Esophagus (tissue), 2 donors: Measurements from ENCODE around the gene SPAG16. TPM values are rescaled to one million over a fixed set of nuclear protein-coding genes. Genes with fewer than 3 reads are reported as not detected.

Experiments used
- H3K27ac ChIP-seq, 2 donors: one replicate each; pipeline ENCODE4 v1.5.1; 2013; ENCODE audit warnings: low read depth in 2 of 2, mild to moderate bottlenecking in 2 of 2, inconsistent platforms in 1 of 2, low read length in 1 of 2, moderate library complexity in 1 of 2
- H3K27me3 ChIP-seq, 2 donors: one replicate each; pipeline ENCODE4 v1.6.1; 2013; ENCODE audit warnings: low read length in 2 of 2, control low read depth in 1 of 2, mild to moderate bottlenecking in 1 of 2; ENCODE audit not compliant: insufficient read depth in 2 of 2, control insufficient read depth in 1 of 2
- H3K36me3 ChIP-seq, 2 donors: one replicate each; pipeline ENCODE4 v1.6.1; 2013; ENCODE audit warnings: low read length in 1 of 2; ENCODE audit not compliant: control insufficient read depth in 2 of 2, insufficient read depth in 2 of 2
- H3K4me1 ChIP-seq, 2 donors: one replicate each; pipeline ENCODE4 v1.6.1; 2013; ENCODE audit warnings: low read length in 1 of 2; ENCODE audit not compliant: control insufficient read depth in 2 of 2, insufficient read depth in 2 of 2
- H3K4me3 ChIP-seq, 2 donors: one replicate each; pipeline ENCODE4 v1.5.1; 2013; ENCODE audit warnings: low read length in 2 of 2, mild to moderate bottlenecking in 2 of 2, low read depth in 1 of 2, moderate library complexity in 1 of 2
- H3K9me3 ChIP-seq, 2 donors: one replicate each; pipeline ENCODE4 v1.6.1; 2013; ENCODE audit warnings: mild to moderate bottlenecking in 2 of 2, low read depth in 1 of 2, low read length in 1 of 2, moderate library complexity in 1 of 2; ENCODE audit not compliant: control insufficient read depth in 2 of 2, insufficient read depth in 1 of 2
- WGBS, 2 donors: extraction: QIAGEN DNeasy Blood & Tissue Kit; methylation state at CpG; one replicate each; pipeline ENCODE4 v1.1.7; 2013; 5-methylcytosine and 5-hydroxymethylcytosine counted together
- polyA plus RNA-seq, 2 donors: library from polyadenylated mRNA; stranded (reverse); fragments of 200-250 nt; gene quantifications; one replicate each; pipeline ENCODE4 v1.2.3, GENCODE V29; 2013
- donor health status: healthy with polysubstance abuse.
- donor health status: Bipolar disorder and iron deficiency.

Gene SPAG16
- polyA plus RNA-seq, 2 donors, result 20.4 to 21.2 TPM

- Histone ChIP-seq H3K9me3 (no peaks in the 10 kb centered on the region), H3K4me3 (no peak overlapping the region), H3K27ac (no peak overlapping the region), H3K27me3 (no peaks in the 10 kb centered on the region), H3K4me1 (no peaks in the 10 kb centered on the region), H3K36me3 (no peaks in the 10 kb centered on the region)
- 45 to 47% methylated on average over 1 of the region's 1 CpG for WGBS, 2 donors
These were observed 909.7 kb downstream of the SPAG16 start for GRCh38 chr2:214193943-214194342.

GRCh38 chr2:214196260-214196659 is 912.0 kb downstream of the SPAG16 start:
- 63 to 76% methylated on average over 2 of the region's 2 CpGs for WGBS, 2 donors
- Histone ChIP-seq H3K9me3 (no peaks in the 10 kb centered on the region), H3K27me3 (no peaks in the 10 kb centered on the region)

DNA sequence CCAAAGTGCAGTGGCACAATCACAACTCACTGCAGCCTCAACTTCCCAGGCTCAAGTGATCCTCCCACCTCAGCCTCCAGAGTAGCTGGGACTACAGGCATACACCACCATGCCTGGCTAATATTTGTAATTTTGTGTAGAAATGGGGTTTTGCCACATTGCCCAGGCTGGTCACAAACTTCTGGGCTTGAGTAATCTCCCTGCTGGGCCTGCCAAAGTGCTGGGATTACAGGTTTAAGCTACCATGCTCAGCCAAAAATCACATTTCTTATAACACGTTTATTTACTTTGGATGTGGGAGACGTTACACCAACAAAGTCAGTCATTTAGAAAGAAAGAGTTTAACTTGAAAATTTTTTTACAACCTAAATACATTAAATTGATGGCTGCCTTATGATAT is 917.6 kb downstream of the SPAG16 start:
- Histone ChIP-seq H3K36me3 (no peaks in the 10 kb centered on the region), H3K27me3 (no peaks in the 10 kb centered on the region), H3K4me1 (peaks cover 0 to 4% of the 10 kb centered on the region in 2 donors), H3K9me3 (no peaks in the 10 kb centered on the region), H3K4me3 (no peak overlapping the region), H3K27ac (no peak overlapping the region)
- 31 to 39% methylated on average over 2 of the region's 2 CpGs for WGBS, 2 donors

More at GRCh38 chr2:214196260-214196659, 912.0 kb downstream of the SPAG16 start:
- H3K27ac ChIP-seq, result no peak overlapping the region
- H3K36me3 ChIP-seq, result no peaks in the 10 kb centered on the region
- H3K4me3 ChIP-seq, result no peak overlapping the region
- H3K4me1 ChIP-seq, result no peaks in the 10 kb centered on the region

DNA sequence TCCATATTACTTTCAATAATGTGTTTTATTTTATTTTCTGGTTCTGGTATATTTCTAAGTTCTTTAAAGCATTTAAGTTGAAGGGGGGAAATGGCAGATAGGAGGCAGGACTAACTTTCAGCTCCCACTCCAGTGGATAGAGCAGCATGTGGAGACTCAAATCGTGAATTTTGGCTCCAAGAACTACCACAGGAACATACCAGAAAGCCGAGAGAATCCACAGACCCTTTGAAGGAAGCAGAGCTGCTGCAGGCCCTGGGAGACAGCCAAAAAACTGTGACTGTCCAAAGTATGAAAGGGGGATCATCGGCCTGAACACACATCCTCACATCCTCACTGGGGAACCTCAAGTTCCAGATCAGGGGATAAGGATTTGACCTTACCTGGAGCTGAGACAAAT is 919.0 kb downstream of the SPAG16 start:
- Histone ChIP-seq H3K27me3 (no peaks in the 10 kb centered on the region), H3K36me3 (no peaks in the 10 kb centered on the region), H3K27ac (no peak overlapping the region), H3K4me1 (peaks cover 0 to 4% of the 10 kb centered on the region in 2 donors), H3K9me3 (no peaks in the 10 kb centered on the region), H3K4me3 (no peak overlapping the region)
- WGBS, 2 donors, result 48 to 65% methylated on average over 3 of the region's 3 CpGs

DNA sequence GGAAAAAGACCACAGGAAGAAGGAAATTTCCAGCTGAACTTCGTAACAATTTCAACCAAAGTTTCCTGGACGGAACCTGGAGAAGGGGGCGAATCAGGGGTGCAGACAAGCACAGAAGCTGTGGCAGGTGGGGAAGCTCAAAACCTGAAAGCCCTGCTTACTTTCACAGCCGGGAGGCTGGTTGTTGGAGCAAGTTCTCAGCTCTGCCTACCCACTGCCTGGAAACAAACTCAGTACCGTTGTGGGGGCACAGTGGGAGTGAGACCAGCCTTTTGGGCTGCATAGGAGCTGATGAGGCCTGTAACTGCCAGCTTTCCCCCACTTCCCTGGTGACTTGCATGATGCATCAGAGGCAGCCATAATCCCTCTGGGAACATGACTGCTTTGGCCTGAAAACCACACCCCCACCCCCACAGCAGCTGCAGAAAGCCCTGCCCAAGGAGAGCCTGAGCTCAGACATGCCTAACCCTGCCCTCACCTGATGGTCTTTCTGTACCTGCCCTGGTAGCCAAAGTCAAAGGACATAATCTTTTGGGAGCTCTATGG is 919.6 kb downstream of the SPAG16 start:
- no peaks in the 10 kb centered on the region for H3K9me3 ChIP-seq
- no peak overlapping the region for H3K27ac ChIP-seq
- peaks cover 0 to 4% of the 10 kb centered on the region in 2 donors for H3K4me1 ChIP-seq
- H3K36me3 ChIP-seq, result no peaks in the 10 kb centered on the region
- H3K27me3 ChIP-seq, result no peaks in the 10 kb centered on the region
- H3K4me3 ChIP-seq, result no peak overlapping the region
- 66 to 73% methylated on average over 5 of the region's 5 CpGs for WGBS, 2 donors

GRCh38 chr2:214215107-214215506 is 930.8 kb downstream of the SPAG16 start:
- H3K4me3 ChIP-seq, result no peak overlapping the region
- H3K9me3 ChIP-seq, result no peaks in the 10 kb centered on the region
- H3K27ac ChIP-seq, result no peak overlapping the region
- no peaks in the 10 kb centered on the region for H3K4me1 ChIP-seq
- 69 to 84% methylated on average over 1 of the region's 1 CpG for WGBS, 2 donors
- no peaks in the 10 kb centered on the region for H3K27me3 ChIP-seq
- no peaks in the 10 kb centered on the region for H3K36me3 ChIP-seq

- no peak overlapping the region for H3K4me3 ChIP-seq
- no peaks in the 10 kb centered on the region for H3K36me3 ChIP-seq
- H3K27ac ChIP-seq, result no peak overlapping the region
- WGBS, 2 donors, result 46 to 72% methylated on average over 2 of the region's 2 CpGs
- H3K27me3 ChIP-seq, result no peaks in the 10 kb centered on the region
- no peaks in the 10 kb centered on the region for H3K4me1 ChIP-seq
- no peaks in the 10 kb centered on the region for H3K9me3 ChIP-seq
These were observed 932.9 kb downstream of the SPAG16 start for GRCh38 chr2:214217136-214217535.

DNA sequence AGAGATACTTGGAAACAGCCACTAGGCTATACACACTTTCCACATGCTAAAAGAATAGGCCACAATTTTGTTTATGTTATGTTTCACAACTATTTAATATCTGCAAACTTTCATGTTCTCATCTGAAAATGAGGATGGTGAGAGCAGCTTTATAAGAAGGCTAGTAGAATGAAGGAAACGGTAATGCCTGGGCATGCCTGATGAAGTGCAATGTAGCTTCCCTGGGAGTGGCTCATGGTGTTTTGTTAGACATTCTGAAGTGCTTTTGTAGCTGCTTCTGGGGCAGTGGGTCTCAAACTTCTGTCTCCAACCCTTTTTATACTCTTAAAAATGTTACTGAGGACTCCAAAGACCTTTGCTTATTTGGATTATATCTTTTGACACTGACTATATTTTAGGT is 933.3 kb downstream of the SPAG16 start:
- no peaks in the 10 kb centered on the region for H3K9me3 ChIP-seq
- no peak overlapping the region for H3K4me3 ChIP-seq
- H3K27me3 ChIP-seq, result no peaks in the 10 kb centered on the region
- 34 to 42% methylated on average over 1 of the region's 1 CpG for WGBS, 2 donors
- H3K4me1 ChIP-seq, result no peaks in the 10 kb centered on the region
- no peak overlapping the region for H3K27ac ChIP-seq
- H3K36me3 ChIP-seq, result no peaks in the 10 kb centered on the region

DNA sequence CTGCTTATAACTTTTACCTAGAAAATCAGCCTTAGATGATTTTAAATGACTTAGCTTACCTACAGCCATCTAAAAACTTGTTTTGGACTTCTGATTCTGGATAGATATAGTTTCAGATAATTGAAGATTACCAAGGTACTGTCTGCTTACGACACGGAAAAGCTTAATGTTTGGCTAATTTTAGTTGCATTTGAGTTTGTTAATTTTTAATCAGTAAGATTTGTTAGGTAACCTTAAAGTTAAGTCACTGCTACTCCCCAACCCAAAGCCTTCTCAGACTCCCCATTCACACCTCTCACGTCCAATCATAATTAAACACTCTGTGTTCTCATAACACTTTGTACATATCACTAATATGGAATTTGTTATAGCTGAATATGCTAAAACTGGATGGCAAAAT is 936.0 kb downstream of the SPAG16 start:
- no peaks in the 10 kb centered on the region for H3K9me3 ChIP-seq
- no peak overlapping the region for H3K27ac ChIP-seq
- H3K27me3 ChIP-seq, result no peaks in the 10 kb centered on the region
- no peak overlapping the region for H3K4me3 ChIP-seq
- 41 to 58% methylated on average over 3 of the region's 3 CpGs for WGBS, 2 donors
- no peaks in the 10 kb centered on the region for H3K36me3 ChIP-seq
- no peaks in the 10 kb centered on the region for H3K4me1 ChIP-seq

- no peak overlapping the region for H3K4me3 ChIP-seq
- WGBS, 2 donors, result 80 to 82% methylated on average over 2 of the region's 2 CpGs
- H3K27me3 ChIP-seq, result no peaks in the 10 kb centered on the region
- no peaks in the 10 kb centered on the region for H3K9me3 ChIP-seq
- H3K36me3 ChIP-seq, result no peaks in the 10 kb centered on the region
- H3K4me1 ChIP-seq, result no peaks in the 10 kb centered on the region
- H3K27ac ChIP-seq, result no peak overlapping the region
These were observed 941.8 kb downstream of the SPAG16 start for GRCh38 chr2:214226061-214226460.
